HepG2 (cell line): ENCODE data around the gene ZNF786. TPM values are rescaled to one million over a fixed set of nuclear protein-coding genes. Genes with fewer than 3 reads are reported as not detected.
A peak's percentile ranks its signal among the peaks of the same experiment; 100 is the strongest.

ENCODE experiments used
- CHD2 ChIP-seq: IDR thresholded peaks from 2 replicates; pipeline ENCODE4 v1.6.1; 2011; ENCODE audit warnings: low read depth, low read length, improper control_type of control experiment
- FOXC1 ChIP-seq: sonication (generic); formaldehyde crosslinking; IDR thresholded peaks from 2 replicates; pipeline ENCODE4 v1.8.0; 2022; ENCODE audit warnings: mild to moderate bottlenecking, missing genetic modification reagents, borderline replicate concordance
- ISL2 ChIP-seq: sonication (generic); formaldehyde crosslinking; IDR thresholded peaks from 2 replicates; pipeline ENCODE4 v1.5.0; 2020; ENCODE audit warnings: missing genetic modification reagents
- MTA1 ChIP-seq: sonication (generic); formaldehyde crosslinking; IDR thresholded peaks from 2 replicates; pipeline ENCODE4 v1.4.0; 2020; ENCODE audit warnings: missing genetic modification reagents, mild to moderate bottlenecking, borderline replicate concordance
- NFKB2 ChIP-seq: sonication (generic); formaldehyde crosslinking; IDR thresholded peaks from 2 replicates; pipeline ENCODE4 v1.4.0; 2020; ENCODE audit warnings: missing genetic modification reagents, borderline replicate concordance
- RBFOX2 ChIP-seq: fragments of 200-400 bp; formaldehyde crosslinking; IDR thresholded peaks from 2 replicates; pipeline ENCODE4 v1.6.1; 2017; ENCODE audit warnings: low read depth, mild to moderate bottlenecking, low read length
- RELA ChIP-seq: sonication (generic); formaldehyde crosslinking; IDR thresholded peaks from 2 replicates; pipeline ENCODE4 v1.4.0; 2020; ENCODE audit warnings: missing genetic modification reagents
- SMAD9 ChIP-seq: sonication (generic); formaldehyde crosslinking; IDR thresholded peaks from 2 replicates; pipeline ENCODE4 v1.5.1; 2020; ENCODE audit warnings: mild to moderate bottlenecking, missing genetic modification reagents
- SRSF4 ChIP-seq: fragments of 200-400 bp; formaldehyde crosslinking; IDR thresholded peaks from one replicate; pipeline ENCODE4 v1.6.1; 2018; ENCODE audit warnings: mild to moderate bottlenecking, low read depth, low read length, moderate library complexity; ENCODE audit not compliant: poor library complexity, severe bottlenecking
- SYNCRIP ChIP-seq: fragments of 200-400 bp; formaldehyde crosslinking; IDR thresholded peaks from 2 replicates; pipeline ENCODE4 v1.6.1; 2018; ENCODE audit warnings: mild to moderate bottlenecking, low read depth, low read length; ENCODE audit not compliant: insufficient read depth
- TFDP2 ChIP-seq: sonication (generic); formaldehyde crosslinking; IDR thresholded peaks from 2 replicates; pipeline ENCODE4 v1.4.0; 2020; ENCODE audit warnings: missing genetic modification reagents
- ZBTB38 ChIP-seq: sonication (generic); formaldehyde crosslinking; IDR thresholded peaks from 2 replicates; pipeline ENCODE4 v1.5.1; 2020; ENCODE audit warnings: mild to moderate bottlenecking, missing genetic modification reagents
- ZKSCAN8 ChIP-seq: IDR thresholded peaks from 2 replicates; pipeline ENCODE4 v1.6.1; 2016; ENCODE audit warnings: borderline replicate concordance, missing genetic modification reagents, missing compliant biosample characterization
- ZNF12 ChIP-seq: sonication (generic); formaldehyde crosslinking; IDR thresholded peaks from 2 replicates; pipeline ENCODE4 v1.5.0; 2020; ENCODE audit warnings: missing genetic modification reagents
- ZNF501 ChIP-seq: sonication (generic); formaldehyde crosslinking; IDR thresholded peaks from 2 replicates; pipeline ENCODE4 v1.5.1; 2020; ENCODE audit warnings: mild to moderate bottlenecking, moderate library complexity, missing genetic modification reagents
- ZNF512 ChIP-seq: sonication (generic); formaldehyde crosslinking; IDR thresholded peaks from 2 replicates; pipeline ENCODE4 v1.4.0; 2020; ENCODE audit warnings: mild to moderate bottlenecking, missing genetic modification reagents
- polyA plus RNA-seq, 8 experiments: library from polyadenylated mRNA; depleted of rRNA in 3 of 8; stranded (reverse) in 7 of 8; unstranded in 1 of 8; fragments of >200 nt; fragmentation: Illumina TruSeq in 4 of 8; extraction: Trizol in 4 of 8; gene quantifications; 2 replicates each; pipeline versions ENCODE4 v1.2.1 to v1.2.3, GENCODE V29; 2011 to 2016; ENCODE audit warnings: low read depth in 4 of 8, missing spikeins in 1 of 8, mixed read lengths in 1 of 8; ENCODE audit not compliant: insufficient read depth in 1 of 8
- total RNA-seq, 5 experiments: library from RNA; depleted of rRNA; stranded (reverse); fragments of >200 nt; fragmentation: Illumina TruSeq; extraction: Trizol; gene quantifications; 2 replicates each; pipeline ENCODE4 v1.2.3, GENCODE V29; 2016; ENCODE audit warnings: low read depth in 1 of 5
- TF ChIP-seq, protein P1 (sequence below): sonication (generic); formaldehyde crosslinking; IDR thresholded peaks from 2 replicates; pipeline ENCODE4 v1.8.0; 2022; ENCODE audit warnings: mild to moderate bottlenecking, missing genetic modification reagents, borderline replicate concordance
- TF ChIP-seq, protein P2 (sequence below): IDR thresholded peaks from 2 replicates; pipeline ENCODE4 v1.6.1; 2016; ENCODE audit warnings: mild to moderate bottlenecking, missing biosample characterization, missing genetic modification reagents
- TF ChIP-seq, protein P3 (sequence below): sonication (generic); formaldehyde crosslinking; IDR thresholded peaks from 2 replicates; pipeline ENCODE4 v1.4.0; 2020; ENCODE audit warnings: missing genetic modification reagents

The ZNF786 gene
- total and polyA plus RNA-seq, 2 of the 13 experiments (the other 11 are each of a cell fraction or from before 2014, with no cell fraction given): 2.0 to 4.0 TPM

- no peak for TF ChIP-seq ZNF12 (CRISPR knock-in tag)
- 0 out of 2 replicates have a peak, but pooled peaks have one; percentile 32 for TF ChIP-seq MTA1
- no peak for TF ChIP-seq SMAD9 (CRISPR knock-in tag)
- TF ChIP-seq, protein P1, sequence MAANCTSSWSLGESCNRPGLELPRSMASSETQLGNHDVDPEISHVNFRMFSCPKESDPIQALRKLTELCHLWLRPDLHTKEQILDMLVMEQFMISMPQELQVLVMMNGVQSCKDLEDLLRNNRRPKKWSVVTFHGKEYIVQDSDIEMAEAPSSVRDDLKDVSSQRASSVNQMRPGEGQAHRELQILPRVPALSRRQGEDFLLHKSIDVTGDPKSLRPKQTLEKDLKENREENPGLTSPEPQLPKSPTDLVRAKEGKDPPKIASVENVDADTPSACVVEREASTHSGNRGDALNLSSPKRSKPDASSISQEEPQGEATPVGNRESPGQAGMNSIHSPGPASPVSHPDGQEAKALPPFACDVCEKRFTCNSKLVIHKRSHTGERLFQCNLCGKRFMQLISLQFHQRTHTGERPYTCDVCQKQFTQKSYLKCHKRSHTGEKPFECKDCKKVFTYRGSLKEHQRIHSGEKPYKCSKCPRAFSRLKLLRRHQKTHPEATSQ: peak; percentile 85; the same call in 1 of the 2 replicates
- TF ChIP-seq, protein P2, sequence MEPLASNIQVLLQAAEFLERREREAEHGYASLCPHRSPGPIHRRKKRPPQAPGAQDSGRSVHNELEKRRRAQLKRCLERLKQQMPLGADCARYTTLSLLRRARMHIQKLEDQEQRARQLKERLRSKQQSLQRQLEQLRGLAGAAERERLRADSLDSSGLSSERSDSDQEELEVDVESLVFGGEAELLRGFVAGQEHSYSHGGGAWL: peak; percentile 58; the same call in 1 of the 2 replicates
- TF ChIP-seq FOXC1 (CRISPR knock-in tag): no peak
- 0 out of 2 replicates have a peak, but pooled peaks have one; percentile 81 for TF ChIP-seq NFKB2 (CRISPR knock-in tag)
- TF ChIP-seq SRSF4: no peak
- TF ChIP-seq TFDP2: peak; percentile 98
- TF ChIP-seq RBFOX2: peak; percentile 95
- no peak for TF ChIP-seq CHD2
- TF ChIP-seq, protein P3, sequence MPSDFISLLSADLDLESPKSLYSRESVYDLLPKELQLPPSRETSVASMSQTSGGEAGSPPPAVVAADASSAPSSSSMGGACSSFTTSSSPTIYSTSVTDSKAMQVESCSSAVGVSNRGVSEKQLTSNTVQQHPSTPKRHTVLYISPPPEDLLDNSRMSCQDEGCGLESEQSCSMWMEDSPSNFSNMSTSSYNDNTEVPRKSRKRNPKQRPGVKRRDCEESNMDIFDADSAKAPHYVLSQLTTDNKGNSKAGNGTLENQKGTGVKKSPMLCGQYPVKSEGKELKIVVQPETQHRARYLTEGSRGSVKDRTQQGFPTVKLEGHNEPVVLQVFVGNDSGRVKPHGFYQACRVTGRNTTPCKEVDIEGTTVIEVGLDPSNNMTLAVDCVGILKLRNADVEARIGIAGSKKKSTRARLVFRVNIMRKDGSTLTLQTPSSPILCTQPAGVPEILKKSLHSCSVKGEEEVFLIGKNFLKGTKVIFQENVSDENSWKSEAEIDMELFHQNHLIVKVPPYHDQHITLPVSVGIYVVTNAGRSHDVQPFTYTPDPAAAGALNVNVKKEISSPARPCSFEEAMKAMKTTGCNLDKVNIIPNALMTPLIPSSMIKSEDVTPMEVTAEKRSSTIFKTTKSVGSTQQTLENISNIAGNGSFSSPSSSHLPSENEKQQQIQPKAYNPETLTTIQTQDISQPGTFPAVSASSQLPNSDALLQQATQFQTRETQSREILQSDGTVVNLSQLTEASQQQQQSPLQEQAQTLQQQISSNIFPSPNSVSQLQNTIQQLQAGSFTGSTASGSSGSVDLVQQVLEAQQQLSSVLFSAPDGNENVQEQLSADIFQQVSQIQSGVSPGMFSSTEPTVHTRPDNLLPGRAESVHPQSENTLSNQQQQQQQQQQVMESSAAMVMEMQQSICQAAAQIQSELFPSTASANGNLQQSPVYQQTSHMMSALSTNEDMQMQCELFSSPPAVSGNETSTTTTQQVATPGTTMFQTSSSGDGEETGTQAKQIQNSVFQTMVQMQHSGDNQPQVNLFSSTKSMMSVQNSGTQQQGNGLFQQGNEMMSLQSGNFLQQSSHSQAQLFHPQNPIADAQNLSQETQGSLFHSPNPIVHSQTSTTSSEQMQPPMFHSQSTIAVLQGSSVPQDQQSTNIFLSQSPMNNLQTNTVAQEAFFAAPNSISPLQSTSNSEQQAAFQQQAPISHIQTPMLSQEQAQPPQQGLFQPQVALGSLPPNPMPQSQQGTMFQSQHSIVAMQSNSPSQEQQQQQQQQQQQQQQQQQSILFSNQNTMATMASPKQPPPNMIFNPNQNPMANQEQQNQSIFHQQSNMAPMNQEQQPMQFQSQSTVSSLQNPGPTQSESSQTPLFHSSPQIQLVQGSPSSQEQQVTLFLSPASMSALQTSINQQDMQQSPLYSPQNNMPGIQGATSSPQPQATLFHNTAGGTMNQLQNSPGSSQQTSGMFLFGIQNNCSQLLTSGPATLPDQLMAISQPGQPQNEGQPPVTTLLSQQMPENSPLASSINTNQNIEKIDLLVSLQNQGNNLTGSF (CRISPR knock-in tag): no peak
- TF ChIP-seq ISL2 (CRISPR knock-in tag): peak; percentile 36
- TF ChIP-seq ZNF512: no peak
- no peak; the same call in 1 of the 2 replicates for TF ChIP-seq ZKSCAN8 (CRISPR knock-in tag)
- TF ChIP-seq ZBTB38: 0 out of 2 replicates have a peak, but pooled peaks have one; percentile 18
- TF ChIP-seq RELA (CRISPR knock-in tag): no peak
- TF ChIP-seq SYNCRIP: no peak
- peak; percentile 86 for TF ChIP-seq ZNF501 (CRISPR knock-in tag)
Observed at GRCh38 chr7:149028346-149029109, 62.0 kb downstream of the ZNF786 start, which contains the start of gene PDIA4 (continued).
